Measurements from ENCODE around the gene HDAC4.

HDAC4 gene

GRCh38 chr2:239390546-239391285 is 10.1 kb downstream of the HDAC4 start:
- no peak for DNase-seq (ENCODE audit: low spot score)
- in situ Hi-C loops (cut with MboI; ENCODE audit: low sequenced_read_pairs, unreplicated experiment) = no loop called here
- no peak for TF ChIP-seq CTCF (IDR thresholded peaks at IDR 0.05; ENCODE audit: borderline replicate concordance, control extremely low read depth, extremely low read depth, insufficient read depth, missing control alignments)

DNA sequence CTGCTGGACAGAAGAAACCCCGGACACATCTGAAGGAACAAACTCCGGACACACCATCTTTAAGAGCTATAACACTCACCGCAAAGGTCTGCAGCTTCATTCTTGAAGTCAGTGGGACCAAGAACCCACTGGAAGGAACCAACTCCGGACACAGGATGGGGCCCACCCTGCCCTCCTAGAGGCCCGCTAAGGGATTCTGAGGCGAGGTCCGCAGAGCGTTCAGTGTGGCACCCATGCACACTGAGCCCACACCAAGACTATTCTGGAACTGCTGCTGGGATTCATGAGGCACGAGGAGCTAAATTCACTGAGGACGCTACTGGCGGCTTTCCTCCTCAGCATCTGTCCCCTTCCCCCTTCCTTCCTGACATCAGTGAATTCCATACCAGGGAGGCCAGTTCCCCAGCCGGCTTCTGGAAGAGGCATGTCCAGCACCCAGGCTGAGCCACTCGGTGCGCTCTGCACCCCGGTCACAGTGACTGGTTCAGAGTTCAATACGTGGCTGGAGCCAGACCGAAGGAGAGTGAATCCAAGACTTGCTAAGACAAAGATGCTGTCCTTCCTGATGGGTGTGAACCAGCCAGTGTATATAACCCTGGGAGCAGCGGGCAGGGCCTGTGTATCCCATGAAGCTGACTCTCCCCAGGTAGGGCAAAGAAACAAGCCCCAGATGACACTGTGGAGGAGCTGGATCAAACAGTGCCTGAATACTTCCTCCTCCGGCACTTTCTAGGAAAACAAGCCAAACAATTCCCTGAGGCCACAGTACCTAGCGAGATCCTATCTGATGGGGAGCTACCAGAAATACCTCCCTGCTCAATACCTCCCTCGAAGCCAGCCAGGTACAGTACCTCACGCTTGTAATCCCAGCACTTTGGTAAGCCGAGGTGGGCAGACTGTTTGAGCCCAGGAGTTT is 11.1 kb downstream of the HDAC4 start:
- in situ Hi-C loops (cut with MboI; ENCODE audit: low sequenced_read_pairs, unreplicated experiment) = no loop called here

DNA sequence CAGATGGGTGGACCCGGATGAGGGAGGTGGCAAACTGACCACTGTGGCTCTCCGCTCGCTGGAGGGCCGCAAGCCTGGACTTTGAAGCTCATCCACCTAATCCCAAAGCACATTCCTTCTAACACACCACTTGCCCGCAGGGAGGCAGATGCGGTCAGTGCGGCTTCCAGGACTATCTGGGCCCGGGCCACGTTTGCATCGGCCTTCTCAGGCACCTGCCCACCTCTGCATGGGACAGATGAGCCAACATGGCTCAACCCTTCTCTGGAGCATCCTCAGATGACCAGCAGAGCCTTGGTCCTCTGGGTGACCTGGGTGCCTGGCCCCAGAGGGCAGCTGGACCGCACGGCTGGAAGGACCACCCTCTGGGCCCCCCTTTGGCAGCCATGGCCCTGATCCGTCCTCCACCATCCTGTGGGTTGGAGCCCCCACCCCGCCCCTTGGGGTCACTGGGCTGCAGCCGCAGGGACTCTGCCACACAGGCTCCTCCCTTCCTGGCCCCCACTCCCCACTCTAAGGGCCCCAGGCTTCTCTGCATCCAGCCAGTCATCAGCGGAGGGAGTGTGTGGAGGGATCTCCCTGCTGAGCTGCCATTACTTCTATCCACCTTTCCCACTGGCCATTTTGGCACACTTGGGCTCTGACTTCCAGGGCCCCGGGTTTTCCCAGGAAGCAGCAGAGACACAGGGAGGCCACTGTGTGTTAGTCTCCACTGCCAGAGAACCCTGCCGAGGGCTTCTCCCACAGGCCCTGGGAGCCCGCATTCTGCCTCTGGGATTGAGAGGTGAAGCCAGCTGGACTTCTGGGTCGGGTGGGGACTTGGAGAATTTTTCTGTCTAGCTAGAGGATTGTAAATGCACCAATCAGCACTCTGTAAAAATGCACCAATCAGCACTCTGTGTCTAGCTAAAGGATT is 12.3 kb downstream of the HDAC4 start:
- in situ Hi-C loops (cut with MboI; ENCODE audit: low sequenced_read_pairs, unreplicated experiment) = no loop called here

More for the DNA sequence above, 11.1 kb downstream of the HDAC4 start:
- DNase-seq (ENCODE audit: low spot score) = no peak
- TF ChIP-seq CTCF (IDR thresholded peaks at IDR 0.05; ENCODE audit: borderline replicate concordance, control extremely low read depth, extremely low read depth, insufficient read depth, missing control alignments) = no peak

DNA sequence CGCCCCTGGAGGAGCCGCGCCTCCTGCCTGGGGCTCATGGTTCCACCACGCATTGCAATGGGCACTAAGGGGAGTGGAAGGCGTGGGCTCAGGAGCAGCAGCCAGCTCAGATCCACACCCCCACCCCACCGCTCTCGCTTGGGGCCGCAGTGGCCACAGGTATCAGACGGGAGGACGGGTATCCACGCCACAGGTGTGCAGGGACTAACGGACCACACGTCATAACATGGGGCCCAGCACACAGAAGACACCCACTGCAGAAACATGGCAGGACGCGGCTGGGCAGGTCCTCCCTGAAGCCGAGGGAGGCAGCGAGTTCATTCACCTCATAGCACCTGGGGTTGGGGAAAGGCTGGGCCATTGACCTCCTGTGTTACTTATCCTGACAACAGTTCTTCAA is 13.0 kb downstream of the HDAC4 start:
- in situ Hi-C loops (cut with MboI; ENCODE audit: low sequenced_read_pairs, unreplicated experiment) = no loop called here
- no peak for DNase-seq (ENCODE audit: low spot score)
- TF ChIP-seq CTCF (IDR thresholded peaks at IDR 0.05; ENCODE audit: borderline replicate concordance, control extremely low read depth, extremely low read depth, insufficient read depth, missing control alignments) = no peak

More for the DNA sequence above, 12.3 kb downstream of the HDAC4 start:
- TF ChIP-seq CTCF (IDR thresholded peaks at IDR 0.05; ENCODE audit: borderline replicate concordance, control extremely low read depth, extremely low read depth, insufficient read depth, missing control alignments) = no peak
- DNase-seq (ENCODE audit: low spot score) = no peak

DNA sequence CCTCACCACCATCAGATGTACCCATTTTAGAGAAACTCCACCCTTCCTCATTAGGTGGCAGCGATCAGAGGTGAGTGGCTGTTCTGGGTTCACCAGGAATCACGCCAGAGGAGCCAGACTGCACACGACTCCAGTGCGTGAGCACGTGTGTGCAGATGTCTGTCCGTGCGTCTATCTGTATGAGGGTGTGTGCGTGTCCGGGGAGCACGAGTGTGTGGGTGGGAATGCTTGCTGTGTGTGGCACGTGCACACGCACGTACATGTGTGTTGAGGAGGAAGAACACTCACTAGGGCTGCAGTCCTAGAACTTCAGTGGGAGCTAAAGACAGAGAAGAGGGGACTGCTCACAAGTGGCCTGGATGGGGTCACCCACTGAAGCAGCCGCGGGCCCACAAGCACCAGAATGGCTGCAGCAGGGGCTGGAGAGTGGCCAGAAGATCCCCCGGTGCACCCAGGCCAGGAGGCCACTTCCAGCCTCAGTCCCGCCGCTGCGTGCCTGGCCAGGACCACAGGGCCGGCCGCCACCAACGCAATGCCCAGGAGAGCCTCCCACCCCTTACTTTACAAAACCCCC is 13.9 kb downstream of the HDAC4 start:
- in situ Hi-C loops (cut with MboI; ENCODE audit: low sequenced_read_pairs, unreplicated experiment) = no loop called here
- no peak for TF ChIP-seq CTCF (IDR thresholded peaks at IDR 0.05; ENCODE audit: borderline replicate concordance, control extremely low read depth, extremely low read depth, insufficient read depth, missing control alignments)
- no peak for DNase-seq (ENCODE audit: low spot score)

Data from GM13976 (cell line).